Measurements from ENCODE around the gene KLHL34.

Gene KLHL34

DNA sequence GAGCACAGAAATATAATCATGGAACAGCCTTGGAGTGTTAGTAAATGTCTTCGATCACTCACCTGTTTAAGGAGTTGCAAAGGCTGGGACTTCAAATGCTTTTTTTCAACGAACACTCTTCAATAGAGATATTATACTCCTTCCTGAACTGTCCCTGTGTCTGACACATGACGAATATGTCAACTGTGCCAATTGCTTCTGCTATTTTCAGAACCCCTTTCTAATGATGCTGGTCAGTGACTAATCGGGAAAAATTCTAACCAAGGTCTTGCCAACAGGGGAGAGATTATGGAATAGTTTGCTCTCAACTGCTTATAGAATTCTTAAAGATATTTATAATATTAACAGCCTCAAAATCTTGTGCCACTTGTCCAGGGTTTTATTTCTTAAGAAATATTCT, 8.5 kb upstream of the KLHL34 start:
- no peak overlapping the region for H3K4me3 ChIP-seq (ENCODE audit: low read length)
- H3K4me1 ChIP-seq (ENCODE audit: control insufficient read depth, insufficient read depth, low read length), result no peaks in the 10 kb centered on the region
- no peak overlapping the region for H3K9ac ChIP-seq (ENCODE audit: low read length)
- no peaks in the 10 kb centered on the region for H3K9me3 ChIP-seq (ENCODE audit: control insufficient read depth, low read length)
- no peaks in the 10 kb centered on the region for H3K27me3 ChIP-seq (ENCODE audit: control insufficient read depth, insufficient read depth, low read length)
- H3K36me3 ChIP-seq (ENCODE audit: control insufficient read depth, insufficient read depth, low read length), result no peaks in the 10 kb centered on the region

DNA sequence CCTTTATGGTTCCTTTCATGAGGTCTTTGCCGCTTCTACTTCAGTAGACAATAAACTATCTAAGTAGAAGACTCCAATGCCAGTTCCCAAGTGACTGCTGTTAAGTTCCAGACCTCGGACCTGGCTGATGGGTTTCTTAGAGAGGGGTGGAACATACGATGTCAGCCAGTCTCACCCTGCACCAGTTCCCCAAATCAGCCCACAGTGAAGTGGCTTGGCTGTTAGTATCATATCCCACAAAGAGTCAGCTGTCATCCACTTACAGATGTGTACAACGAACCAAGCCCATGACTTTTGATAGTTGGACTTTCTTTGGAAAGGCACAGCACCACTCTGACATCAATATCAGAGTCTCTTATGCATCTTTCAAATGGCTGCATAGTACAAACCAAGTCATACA, 8.1 kb upstream of the KLHL34 start:
- Histone ChIP-seq H3K4me1 (ENCODE audit: control insufficient read depth, insufficient read depth, low read length) (no peaks in the 10 kb centered on the region), H3K9ac (ENCODE audit: low read length) (no peak overlapping the region), H3K36me3 (ENCODE audit: control insufficient read depth, insufficient read depth, low read length) (no peaks in the 10 kb centered on the region), H3K27me3 (ENCODE audit: control insufficient read depth, insufficient read depth, low read length) (no peaks in the 10 kb centered on the region), H3K9me3 (ENCODE audit: control insufficient read depth, low read length) (no peaks in the 10 kb centered on the region), H3K4me3 (ENCODE audit: low read length) (no peak overlapping the region)

- Histone ChIP-seq H3K36me3 (ENCODE audit: control insufficient read depth, insufficient read depth, low read length) (no peaks in the 10 kb centered on the region), H3K9me3 (ENCODE audit: control insufficient read depth, low read length) (no peaks in the 10 kb centered on the region), H3K27me3 (ENCODE audit: control insufficient read depth, insufficient read depth, low read length) (peaks cover 13% of the 10 kb centered on the region), H3K4me1 (ENCODE audit: control insufficient read depth, insufficient read depth, low read length) (no peaks in the 10 kb centered on the region), H3K4me3 (ENCODE audit: low read length) (no peak overlapping the region), H3K9ac (ENCODE audit: low read length) (no peak overlapping the region)
Observed at GRCh38 chrX:21662761-21663160, 4.6 kb upstream of the KLHL34 start.

DNA sequence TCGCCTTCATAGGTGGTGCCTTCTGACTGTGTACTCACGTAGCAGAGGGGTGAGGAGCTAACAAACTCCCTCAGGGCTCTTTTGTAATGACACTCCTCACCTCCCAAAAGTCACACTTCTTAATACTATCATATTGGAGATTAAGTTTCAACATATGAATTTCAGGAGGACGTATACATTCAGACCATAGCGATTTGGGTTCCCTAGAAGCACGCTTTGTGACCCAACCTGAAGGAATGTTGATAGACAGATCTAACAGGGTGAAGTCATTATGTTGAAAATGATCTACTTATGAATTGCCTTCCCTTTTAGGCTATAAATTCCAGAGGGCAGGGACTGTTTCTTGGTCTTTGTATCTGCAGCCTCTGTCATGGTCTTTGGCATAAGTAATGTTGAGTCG, 3.2 kb upstream of the KLHL34 start:
- Histone ChIP-seq H3K27me3 (ENCODE audit: control insufficient read depth, insufficient read depth, low read length) (peaks cover 13% of the 10 kb centered on the region), H3K4me3 (ENCODE audit: low read length) (no peak overlapping the region), H3K4me1 (ENCODE audit: control insufficient read depth, insufficient read depth, low read length) (no peaks in the 10 kb centered on the region), H3K36me3 (ENCODE audit: control insufficient read depth, insufficient read depth, low read length) (no peaks in the 10 kb centered on the region), H3K9ac (ENCODE audit: low read length) (no peak overlapping the region), H3K9me3 (ENCODE audit: control insufficient read depth, low read length) (no peaks in the 10 kb centered on the region)

DNA sequence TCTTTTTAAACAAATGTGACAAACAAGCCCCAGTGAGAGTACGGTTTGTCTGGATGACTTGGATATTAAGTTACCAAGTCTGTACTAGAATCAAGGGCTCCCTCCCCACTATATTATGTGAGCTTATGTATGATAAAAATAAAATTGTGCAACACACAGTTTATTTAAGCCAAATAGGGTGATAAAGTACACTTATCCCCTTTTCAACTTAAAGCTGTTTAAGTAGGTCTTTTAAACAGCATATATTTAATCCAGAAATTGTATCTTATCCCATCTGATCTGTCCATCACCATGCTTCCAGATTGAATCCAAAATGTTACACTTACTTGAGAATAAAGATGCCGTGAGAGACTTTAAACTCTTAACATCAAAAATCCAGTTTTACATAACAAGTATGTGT, 2.0 kb upstream of the KLHL34 start:
- no peak overlapping the region for H3K4me3 ChIP-seq (ENCODE audit: low read length)

GRCh38 chrX:21659320-21659719, 1.2 kb upstream of the KLHL34 start:
- no peaks in the 10 kb centered on the region for H3K4me1 ChIP-seq (ENCODE audit: control insufficient read depth, insufficient read depth, low read length)
- H3K36me3 ChIP-seq (ENCODE audit: control insufficient read depth, insufficient read depth, low read length), result no peaks in the 10 kb centered on the region
- H3K4me3 ChIP-seq (ENCODE audit: low read length), result no peak overlapping the region
- no peak overlapping the region for H3K9ac ChIP-seq (ENCODE audit: low read length)
- H3K27me3 ChIP-seq (ENCODE audit: control insufficient read depth, insufficient read depth, low read length), result peaks cover 13% of the 10 kb centered on the region
- H3K9me3 ChIP-seq (ENCODE audit: control insufficient read depth, low read length), result no peaks in the 10 kb centered on the region

More for the DNA sequence above, 2.0 kb upstream of the KLHL34 start:
- H3K9ac ChIP-seq (ENCODE audit: low read length), result no peak overlapping the region
- no peaks in the 10 kb centered on the region for H3K4me1 ChIP-seq (ENCODE audit: control insufficient read depth, insufficient read depth, low read length)
- H3K27me3 ChIP-seq (ENCODE audit: control insufficient read depth, insufficient read depth, low read length), result peaks cover 13% of the 10 kb centered on the region
- H3K9me3 ChIP-seq (ENCODE audit: control insufficient read depth, low read length), result no peaks in the 10 kb centered on the region
- no peaks in the 10 kb centered on the region for H3K36me3 ChIP-seq (ENCODE audit: control insufficient read depth, insufficient read depth, low read length)

- no peaks in the 10 kb centered on the region for H3K9me3 ChIP-seq (ENCODE audit: control insufficient read depth, low read length)
- no peaks in the 10 kb centered on the region for H3K36me3 ChIP-seq (ENCODE audit: control insufficient read depth, insufficient read depth, low read length)
- H3K9ac ChIP-seq (ENCODE audit: low read length), result no peak overlapping the region
- no peak overlapping the region for H3K4me3 ChIP-seq (ENCODE audit: low read length)
- no peaks in the 10 kb centered on the region for H3K4me1 ChIP-seq (ENCODE audit: control insufficient read depth, insufficient read depth, low read length)
- peaks cover 13% of the 10 kb centered on the region for H3K27me3 ChIP-seq (ENCODE audit: control insufficient read depth, insufficient read depth, low read length)
Observed at GRCh38 chrX:21658746-21659145, 616 bp upstream of the KLHL34 start.

GRCh38 chrX:21657318-21658151, 595 bp downstream of the KLHL34 start:
- Histone ChIP-seq H3K4me1 (ENCODE audit: control insufficient read depth, insufficient read depth, low read length) (no peaks in the 10 kb centered on the region), H3K4me3 (ENCODE audit: low read length) (no peak overlapping the region), H3K27me3 (ENCODE audit: control insufficient read depth, insufficient read depth, low read length) (peaks cover 13% of the 10 kb centered on the region), H3K36me3 (ENCODE audit: control insufficient read depth, insufficient read depth, low read length) (no peaks in the 10 kb centered on the region), H3K9ac (ENCODE audit: low read length) (no peak overlapping the region), H3K9me3 (ENCODE audit: control insufficient read depth, low read length) (no peaks in the 10 kb centered on the region)

- H3K4me3 ChIP-seq (ENCODE audit: low read length), result no peak overlapping the region
Observed at GRCh38 chrX:21656587-21657317, 1.4 kb downstream of the KLHL34 start.

GRCh38 chrX:21655901-21656586, 2.1 kb downstream of the KLHL34 start:
- no peaks in the 10 kb centered on the region for H3K36me3 ChIP-seq (ENCODE audit: control insufficient read depth, insufficient read depth, low read length)
- peaks cover 13% of the 10 kb centered on the region for H3K27me3 ChIP-seq (ENCODE audit: control insufficient read depth, insufficient read depth, low read length)
- H3K4me3 ChIP-seq (ENCODE audit: low read length), result no peak overlapping the region
- H3K9ac ChIP-seq (ENCODE audit: low read length), result no peak overlapping the region
- no peaks in the 10 kb centered on the region for H3K9me3 ChIP-seq (ENCODE audit: control insufficient read depth, low read length)
- H3K4me1 ChIP-seq (ENCODE audit: control insufficient read depth, insufficient read depth, low read length), result no peaks in the 10 kb centered on the region

More at GRCh38 chrX:21656587-21657317, 1.4 kb downstream of the KLHL34 start:
- Histone ChIP-seq H3K27me3 (ENCODE audit: control insufficient read depth, insufficient read depth, low read length) (peaks cover 13% of the 10 kb centered on the region), H3K9me3 (ENCODE audit: control insufficient read depth, low read length) (no peaks in the 10 kb centered on the region), H3K36me3 (ENCODE audit: control insufficient read depth, insufficient read depth, low read length) (no peaks in the 10 kb centered on the region), H3K9ac (ENCODE audit: low read length) (no peak overlapping the region), H3K4me1 (ENCODE audit: control insufficient read depth, insufficient read depth, low read length) (no peaks in the 10 kb centered on the region)

DNA sequence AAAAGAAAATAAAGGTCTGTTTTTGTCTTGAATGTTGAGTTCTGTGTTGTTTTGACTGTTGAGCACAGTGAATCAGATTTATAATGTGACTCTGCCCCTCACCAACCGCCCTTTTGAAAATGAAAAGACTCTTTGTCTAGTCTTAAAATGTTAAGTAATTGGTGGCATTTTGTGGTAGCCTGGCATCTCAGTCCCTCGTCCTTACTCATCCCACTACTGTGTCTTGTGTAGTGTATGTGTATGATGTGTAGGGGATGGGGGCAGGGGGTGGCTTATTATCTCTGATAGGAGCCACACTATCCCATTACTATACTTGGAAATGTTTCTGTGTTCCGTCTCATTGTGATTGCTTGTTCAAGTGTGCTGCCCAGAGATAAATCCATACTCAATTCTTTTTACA, 12.2 kb downstream of the KLHL34 start:
- H3K4me1 ChIP-seq (ENCODE audit: control insufficient read depth, insufficient read depth, low read length), result no peaks in the 10 kb centered on the region
- H3K36me3 ChIP-seq (ENCODE audit: control insufficient read depth, insufficient read depth, low read length), result no peaks in the 10 kb centered on the region
- H3K4me3 ChIP-seq (ENCODE audit: low read length), result no peak overlapping the region
- H3K9ac ChIP-seq (ENCODE audit: low read length), result no peak overlapping the region
- H3K27me3 ChIP-seq (ENCODE audit: control insufficient read depth, insufficient read depth, low read length), result no peaks in the 10 kb centered on the region
- no peaks in the 10 kb centered on the region for H3K9me3 ChIP-seq (ENCODE audit: control insufficient read depth, low read length)

GRCh38 chrX:21645431-21645830, 12.7 kb downstream of the KLHL34 start:
- H3K36me3 ChIP-seq (ENCODE audit: control insufficient read depth, insufficient read depth, low read length), result no peaks in the 10 kb centered on the region
- no peaks in the 10 kb centered on the region for H3K4me1 ChIP-seq (ENCODE audit: control insufficient read depth, insufficient read depth, low read length)

More at GRCh38 chrX:21645431-21645830, 12.7 kb downstream of the KLHL34 start:
- Histone ChIP-seq H3K4me3 (ENCODE audit: low read length) (no peak overlapping the region), H3K9me3 (ENCODE audit: control insufficient read depth, low read length) (no peaks in the 10 kb centered on the region), H3K9ac (ENCODE audit: low read length) (no peak overlapping the region), H3K27me3 (ENCODE audit: control insufficient read depth, insufficient read depth, low read length) (no peaks in the 10 kb centered on the region)
